GM18861 (cell line): ENCODE data around the gene WDR70.
"Not testable (repeated sequence)": the region's sequence is repeated elsewhere in the genome, so short reads cannot be mapped to it uniquely, and the experiment has no call there.

Experiments
- ATAC-seq: cut with Tn5 transposase; IDR thresholded peaks from one replicate; pipeline ENCODE4 v1.9.1; 2021; ENCODE audit not compliant: unreplicated experiment

WDR70 gene

GRCh38 chr5:37453252-37453651 lies 74.1 kb downstream of the WDR70 start:
- ATAC-seq = not testable (repeated sequence)

- not testable (repeated sequence) for ATAC-seq
These were observed 75.4 kb downstream of the WDR70 start for GRCh38 chr5:37454402-37455055.

GRCh38 chr5:37463191-37464051 lies 84.3 kb downstream of the WDR70 start:
- ATAC-seq = not testable (repeated sequence)

GRCh38 chr5:37464581-37464980 lies 85.5 kb downstream of the WDR70 start:
- not testable (repeated sequence) for ATAC-seq

- ATAC-seq = not testable (repeated sequence)
These were observed 90.3 kb downstream of the WDR70 start for GRCh38 chr5:37469383-37469782.

- no peak for ATAC-seq
These were observed 92.6 kb downstream of the WDR70 start for GRCh38 chr5:37471666-37472197.

GRCh38 chr5:37477426-37477825 lies 98.3 kb downstream of the WDR70 start:
- ATAC-seq = no peak

GRCh38 chr5:37478121-37478894 lies 99.2 kb downstream of the WDR70 start:
- ATAC-seq = no peak

GRCh38 chr5:37481395-37481794 lies 102.3 kb downstream of the WDR70 start:
- ATAC-seq = not testable (repeated sequence)

- no peak for ATAC-seq
These were observed 111.1 kb downstream of the WDR70 start for GRCh38 chr5:37490120-37490810.

- ATAC-seq = no peak
These were observed 111.8 kb downstream of the WDR70 start for GRCh38 chr5:37490931-37491330.

- ATAC-seq = no peak
These were observed 113.8 kb downstream of the WDR70 start for GRCh38 chr5:37492778-37493555.

GRCh38 chr5:37494756-37495155 lies 115.6 kb downstream of the WDR70 start:
- no peak for ATAC-seq

GRCh38 chr5:37495210-37495609 lies 116.1 kb downstream of the WDR70 start:
- no peak for ATAC-seq

- ATAC-seq = no peak
These were observed 116.7 kb downstream of the WDR70 start for GRCh38 chr5:37495668-37496347.

GRCh38 chr5:37496902-37497445 lies 117.9 kb downstream of the WDR70 start:
- no peak for ATAC-seq

- ATAC-seq = no peak
These were observed 122.0 kb downstream of the WDR70 start for GRCh38 chr5:37501152-37501551.

GRCh38 chr5:37506241-37506640 lies 127.1 kb downstream of the WDR70 start:
- no peak for ATAC-seq

- ATAC-seq = no peak
These were observed 127.6 kb downstream of the WDR70 start for GRCh38 chr5:37506722-37507121.
